HCT116 (cell line): ENCODE results near the gene EEFSEC. TPM values are rescaled to one million over a fixed set of nuclear protein-coding genes. Genes with fewer than 3 reads are reported as not detected.

Experiments used
- ATAC-seq: fragments of 200-7000 bp; cut with Tn5 transposase; 2 replicates; pipeline ENCODE4 v1.9.1; 2020; ENCODE audit warnings: mild to moderate bottlenecking, moderate library complexity
- BruUV-seq: library from RNA; stranded (reverse); fragments of 400-500 nt; replicated peaks from 2 replicates; lab custom pipeline; 2021; lab: Mats Ljungman, UMichigan
- CTCF ChIA-PET: fragments of 300-600 bp; sonication (Branson Sonifier 250); formaldehyde crosslinking; loops from one replicate; lab custom pipeline; 2021; ENCODE audit warnings: antibody characterized with exemption; lab: Charles Lee
- POLR2A ChIA-PET: fragments of 300-600, 350-600 bp; sonication (Branson Sonifier 250); formaldehyde crosslinking; loops from one replicate; lab custom pipeline; 2021; ENCODE audit warnings: antibody characterized with exemption; lab: Charles Lee
- RAD21 ChIA-PET, 2 experiments: fragments of 300-600 bp; sonication (Branson Sonifier 250); formaldehyde crosslinking; loops; one replicate each; lab custom pipeline; 2023; ENCODE audit warnings: low total read pairs in 2 of 2; ENCODE audit not compliant: uncharacterized antibody in 2 of 2, unreplicated experiment in 2 of 2, low non-redundant PET in 1 of 2; lab: Charles Lee
- DNase-seq: peaks from one replicate; pipeline ENCODE4 v3.0.0-alpha.2; 2010; ENCODE audit warnings: low read depth, low spot score
- H2AFZ ChIP-seq: fragments of 200-600 bp; shearing (Covaris generic), sonication (generic); 2 replicates; pipeline ENCODE4 v1.6.1; 2017; ENCODE audit warnings: low read depth, mixed run types, mixed read lengths, antibody characterized with exemption, low read length; ENCODE audit not compliant: poor library complexity, severe bottlenecking
- H3K27ac ChIP-seq: 2 replicates; pipeline ENCODE4 v1.5.1; 2012; ENCODE audit warnings: low read depth, low read length
- H3K27me3 ChIP-seq: fragments of 200-600 bp; sonication (generic); 2 replicates; pipeline ENCODE4 v1.6.1; 2016; ENCODE audit warnings: mixed run types, low read length, mixed read lengths; ENCODE audit not compliant: insufficient read depth
- H3K36me3 ChIP-seq, 2 experiments: fragments of 200-500 bp in 1 of 2; fragments of 200-600 bp in 1 of 2; sonication (Bioruptor generic) in 1 of 2; sonication (generic) in 1 of 2; 2 replicates each; pipeline versions ENCODE4 v1.5.1 to v1.6.1; 2014 to 2016; ENCODE audit warnings: low read length in 2 of 2, inconsistent platforms in 1 of 2, mixed read lengths in 1 of 2, mixed run types in 1 of 2; ENCODE audit not compliant: insufficient read depth in 2 of 2, control insufficient read depth in 1 of 2
- H3K4me1 ChIP-seq, 2 experiments: fragments of 200-600 bp in 1 of 2; sonication (generic) in 1 of 2; 2 replicates each; pipeline versions ENCODE4 v1.5.1 to v1.6.1; 2012 to 2017; ENCODE audit warnings: low read length in 2 of 2, inconsistent platforms in 1 of 2, mild to moderate bottlenecking in 1 of 2, mixed read lengths in 1 of 2, mixed run types in 1 of 2, moderate library complexity in 1 of 2; ENCODE audit not compliant: insufficient read depth in 2 of 2, control insufficient read depth in 1 of 2
- H3K4me2 ChIP-seq: fragments of 200-600 bp; sonication (generic); 2 replicates; pipeline ENCODE4 v1.6.1; 2017; ENCODE audit warnings: mixed run types, low read length, mixed read lengths
- H3K4me3 ChIP-seq, 2 experiments: fragments of 200-600 bp in 1 of 2; sonication (generic) in 1 of 2; replicated peaks in 1 of 2; 2 replicates each; pipeline ENCODE4 v1.5.1; 2011 to 2016; ENCODE audit warnings: low read length in 2 of 2, control low read depth in 1 of 2, low read depth in 1 of 2, mild to moderate bottlenecking in 1 of 2, mixed read lengths in 1 of 2, mixed run types in 1 of 2
- H3K79me2 ChIP-seq: fragments of 200-600 bp; sonication (generic); 2 replicates; pipeline ENCODE4 v1.6.1; 2017; ENCODE audit warnings: mild to moderate bottlenecking, mixed run types, low read length, moderate library complexity, mixed read lengths; ENCODE audit not compliant: insufficient read depth
- H3K9ac ChIP-seq: fragments of 200-600 bp; sonication (generic); 2 replicates; pipeline ENCODE4 v1.6.1; 2016; ENCODE audit warnings: low read length, mixed read lengths
- H3K9me2 ChIP-seq: fragments of 200-600 bp; sonication (generic), shearing (Covaris generic); 2 replicates; pipeline ENCODE4 v1.6.1; 2017; ENCODE audit warnings: mixed run types, mild to moderate bottlenecking, moderate library complexity; ENCODE audit not compliant: insufficient read depth
- H3K9me3 ChIP-seq, 2 experiments: fragments of 200-500 bp in 1 of 2; fragments of 200-600 bp in 1 of 2; sonication (Bioruptor generic) in 1 of 2; sonication (generic) in 1 of 2; 2 replicates each; pipeline ENCODE4 v1.6.1; 2014 to 2017; ENCODE audit warnings: low read length in 2 of 2, mixed read lengths in 2 of 2, inconsistent platforms in 1 of 2, low read depth in 1 of 2, mild to moderate bottlenecking in 1 of 2, mixed run types in 1 of 2, moderate library complexity in 1 of 2; ENCODE audit not compliant: control insufficient read depth in 1 of 2, insufficient read depth in 1 of 2
- H4K20me1 ChIP-seq: fragments of 200-600 bp; sonication (generic), shearing (Covaris generic); 2 replicates; pipeline ENCODE4 v1.6.1; 2017; ENCODE audit warnings: mixed run types, mild to moderate bottlenecking, moderate library complexity; ENCODE audit not compliant: insufficient read depth
- CBX3 ChIP-seq: IDR thresholded peaks from 2 replicates; pipeline ENCODE4 v1.6.1; 2012; ENCODE audit warnings: low read depth
- CEBPB ChIP-seq: IDR thresholded peaks from 2 replicates; pipeline ENCODE4 v1.6.1; 2012; ENCODE audit warnings: low read depth
- CTCF ChIP-seq, 3 experiments: fragments of 200-600 bp in 1 of 3; sonication (generic) in 1 of 3; IDR thresholded peaks in 2 of 3; conservative IDR thresholded peaks in 1 of 3; 2 replicates each; pipeline ENCODE4 v1.5.1; 2012 to 2017; ENCODE audit warnings: low read depth in 2 of 3, low read length in 2 of 3, antibody characterized with exemption in 1 of 3, borderline replicate concordance in 1 of 3, control low read depth in 1 of 3, mild to moderate bottlenecking in 1 of 3, mixed read lengths in 1 of 3, mixed run types in 1 of 3, moderate library complexity in 1 of 3; ENCODE audit not compliant: insufficient read depth in 1 of 3
- ELF1 ChIP-seq: IDR thresholded peaks from 2 replicates; pipeline ENCODE4 v1.6.1; 2012; ENCODE audit warnings: low read depth, borderline replicate concordance
- EZH2 ChIP-seq: fragments of 200-600 bp; sonication (generic); IDR thresholded peaks from 2 replicates; pipeline ENCODE4 v1.6.1; 2017; ENCODE audit warnings: antibody characterized with exemption, mixed run types
- FOSL1 ChIP-seq: IDR thresholded peaks from 2 replicates; pipeline ENCODE4 v1.6.1; 2012; ENCODE audit warnings: low read depth
- JUND ChIP-seq: IDR thresholded peaks from 2 replicates; pipeline ENCODE4 v1.6.1; 2012
- MAX ChIP-seq: IDR thresholded peaks from 2 replicates; pipeline ENCODE4 v1.6.1; 2012
- REST ChIP-seq: IDR thresholded peaks from 2 replicates; pipeline ENCODE4 v1.6.1; 2012; ENCODE audit warnings: low read depth
- SIN3A ChIP-seq: IDR thresholded peaks from 2 replicates; pipeline ENCODE4 v1.6.1; 2012; ENCODE audit warnings: low read depth
- SP1 ChIP-seq: IDR thresholded peaks from 2 replicates; pipeline ENCODE4 v1.6.1; 2012; ENCODE audit warnings: low read depth
- SRF ChIP-seq: IDR thresholded peaks from 2 replicates; pipeline ENCODE4 v1.6.1; 2012; ENCODE audit warnings: low read depth
- TCF7L2 ChIP-seq: IDR thresholded peaks from 2 replicates; pipeline ENCODE4 v1.7.0; 2011; ENCODE audit warnings: borderline replicate concordance, inconsistent platforms; ENCODE audit not compliant: insufficient read depth, insufficient read length; ENCODE audit errors: extremely low read depth
- YY1 ChIP-seq: IDR thresholded peaks from 2 replicates; pipeline ENCODE4 v1.6.1; 2011; ENCODE audit warnings: low read length, low read depth, moderate library complexity, mild to moderate bottlenecking; ENCODE audit not compliant: insufficient replicate concordance; ENCODE audit errors: extremely low read depth
- ZBTB33 ChIP-seq: IDR thresholded peaks from 2 replicates; pipeline ENCODE4 v1.6.1; 2011; ENCODE audit warnings: mild to moderate bottlenecking, low read length, moderate library complexity; ENCODE audit not compliant: insufficient replicate concordance; ENCODE audit errors: extremely low read depth
- intact Hi-C: fragments of 100-400 bp; cut with micrococcal nuclease; formaldehyde crosslinking; loops from 2 replicates; pipeline ENCODE4 v1.10.0; 2022
- total RNA-seq: library from RNA; stranded (reverse); gene quantifications from one replicate; pipeline ENCODE4 v1.2.1, GENCODE V29; 2021; ENCODE audit not compliant: unreplicated experiment

The EEFSEC gene
- total RNA-seq, 1 experiment from 2014 or later: 16.1 TPM

- POLR2A ChIA-PET: no interaction called here
- DNase-seq: peak; percentile 63
- H3K27ac ChIP-seq: peak overlapping the region; percentile 44; the same call in 1 of the 2 replicates
- ATAC-seq: peak; percentile 69
- 0 out of 4 replicates have a peak, but pooled peaks cover 0 to 5% of the 10 kb centered on the region in 2 experiments for H3K9me3 ChIP-seq
- no peaks in the 10 kb centered on the region for H3K9me2 ChIP-seq
- BruUV-seq: no TSS peak
- peak overlapping the region in 1 of 2 experiments; percentile 17; a peak in 1 of 4 replicates for H3K4me3 ChIP-seq
- H3K9ac ChIP-seq: peak overlapping the region; percentile 7; the same call in 1 of the 2 replicates
- H3K4me1 ChIP-seq: peaks cover 45 to 66% of the 10 kb centered on the region in 2 experiments
- intact Hi-C loops: loop anchor here (5.0 to 10.0 kb wide), 3 partner anchors 78 to 252 kb away; no protein-coding TSS in a partner anchor
- TF ChIP-seq EZH2 (no peak), TCF7L2 (no peak), SRF (no peak), REST (no peak), ZBTB33 (no peak), CEBPB (no peak), SIN3A (no peak), CTCF (IDR thresholded peaks at IDR 0.05 in 2 of 3, conservative IDR thresholded peaks at IDR 0.05 in 1 of 3; ENCODE audit: borderline replicate concordance in 1 of 3, insufficient read depth in 1 of 3, low read depth in 2 of 3, low read length in 2 of 3) (no peak), FOSL1 (no peak), ELF1 (no peak), SP1 (no peak), YY1 (no peak), JUND (no peak), CBX3 (no peak), MAX (no peak)
- TF ChIP-seq, all 23 proteins: peak for 0
- Histone ChIP-seq H3K36me3 (no peaks in the 10 kb centered on the region), H4K20me1 (no peaks in the 10 kb centered on the region), H3K79me2 (no peaks in the 10 kb centered on the region), H3K27me3 (peaks cover 9% of the 10 kb centered on the region), H2AFZ (no peak overlapping the region), H3K4me2 (peak overlapping the region; percentile 80)
- RAD21 ChIA-PET: interaction anchor here (0.7 to 1.0 kb wide), 2 partner anchors 65 to 160 kb away, joined by 3 read pairs; no protein-coding TSS in a partner anchor
- CTCF ChIA-PET: interaction anchor here (0.8 to 3.4 kb wide), 4 partner anchors 10 to 193 kb away, joined by 3 to 18 read pairs (median 3); no protein-coding TSS in a partner anchor
Measured at GRCh38 chr3:128424508-128425069, 271.3 kb downstream of the EEFSEC start.
